ENCODE data around the gene WDR5.
"Not testable (repeated sequence)": the region's sequence is repeated elsewhere in the genome, so short reads cannot be mapped to it uniquely, and the experiment has no call there.

WDR5 gene

DNA sequence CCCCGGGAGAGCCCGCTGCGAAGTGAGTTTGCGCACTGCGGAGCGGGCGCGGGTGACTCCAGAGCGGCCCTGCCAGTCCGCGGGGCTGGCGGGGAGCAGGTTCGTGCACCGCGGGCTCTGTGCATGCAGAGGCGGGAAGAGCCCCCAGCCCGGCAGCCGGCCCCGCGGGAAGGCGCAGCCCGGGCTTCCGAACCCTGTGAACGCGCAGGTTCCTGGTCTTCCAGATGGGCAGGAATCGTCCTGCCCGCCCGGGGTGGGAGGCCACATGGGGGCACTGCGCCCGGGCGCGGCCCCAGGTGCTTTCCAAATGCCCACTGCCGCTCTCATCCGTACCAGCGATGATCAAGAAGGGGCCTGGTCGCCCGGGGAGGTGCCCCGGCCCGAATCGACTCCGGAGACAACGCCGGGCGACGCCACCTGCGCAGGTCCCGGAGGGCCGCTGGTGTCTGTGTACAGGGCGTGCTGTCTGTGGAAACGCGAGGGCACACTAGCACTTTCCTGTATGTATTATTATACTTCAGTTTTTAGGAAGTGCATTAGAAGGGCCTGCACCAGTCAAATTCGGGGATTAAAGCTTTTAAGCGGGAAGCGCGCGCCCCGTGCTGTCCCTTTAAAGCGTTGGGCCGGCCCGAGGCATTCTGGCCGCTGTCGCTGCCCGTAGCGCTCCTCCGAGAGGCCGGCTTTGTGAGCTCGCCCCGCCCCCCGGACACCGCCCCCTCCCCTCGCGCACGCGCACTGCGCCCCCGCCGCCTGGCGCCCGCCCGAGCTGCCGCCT is at the start of gene WDR5:
Gene WDR5, plus strand, starts transcription at position 740 of the 775 bp plus-strand sequence. CDS start 3,796 bp downstream, outside the sequence.
- DNase-seq (ENCODE audit: low read depth in 2 of 2), result peak; percentile 87 to 89

GRCh38 chr9:134088063-134088725 is 47.7 kb upstream of the WDR5 start:
- DNase-seq (ENCODE audit: low read depth in 2 of 2), result no peak

DNA sequence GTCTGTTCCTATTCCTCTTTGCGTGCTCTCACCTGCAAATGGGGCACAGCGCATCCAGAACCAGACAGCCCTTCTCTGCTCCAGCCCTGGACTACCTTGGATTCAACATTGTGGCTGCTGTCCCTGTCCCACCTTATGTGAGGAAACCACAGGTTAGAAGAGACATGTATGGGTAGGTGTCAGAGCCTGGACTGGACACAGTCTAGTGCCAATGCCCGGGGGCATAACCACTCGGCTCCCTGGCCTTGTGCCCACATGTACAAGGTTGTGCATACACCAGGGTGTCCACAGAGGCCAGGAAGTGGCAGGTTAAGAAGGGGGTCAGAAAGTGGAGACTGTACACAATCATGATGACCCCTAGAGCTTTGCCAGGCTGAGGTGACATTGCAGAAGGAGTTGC is 45.9 kb upstream of the WDR5 start:
- no peak for DNase-seq (ENCODE audit: low read depth in 2 of 2)

- peak; percentile 36 to 54 for DNase-seq (ENCODE audit: low read depth in 2 of 2)
These were observed 36.6 kb upstream of the WDR5 start for GRCh38 chr9:134099123-134099761.

DNA sequence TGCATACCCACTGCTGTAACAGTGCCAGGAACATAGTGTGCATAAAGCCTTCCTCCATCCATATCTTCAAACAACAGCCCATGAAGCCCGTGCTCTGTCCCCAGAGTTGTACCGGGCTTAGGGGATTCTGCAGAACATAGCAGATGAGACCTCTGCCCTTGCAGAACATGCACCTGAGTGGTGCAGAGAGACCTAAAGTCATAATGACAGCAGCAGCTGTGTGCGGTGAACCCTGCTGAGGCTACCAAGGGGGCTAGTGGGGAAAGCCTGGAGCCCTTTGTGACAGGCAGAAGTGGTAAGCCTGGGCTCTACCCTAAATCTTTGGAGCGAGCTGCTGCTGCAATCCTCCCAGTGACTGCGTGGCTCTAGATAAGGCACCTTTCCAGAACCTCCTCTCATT is 35.8 kb upstream of the WDR5 start:
- DNase-seq (ENCODE audit: low read depth in 2 of 2), result no peak

- not testable (repeated sequence) for DNase-seq (ENCODE audit: low read depth in 2 of 2)
These were observed 34.7 kb upstream of the WDR5 start for GRCh38 chr9:134101133-134101532.

GRCh38 chr9:134101623-134102149 is 34.2 kb upstream of the WDR5 start:
- DNase-seq (ENCODE audit: low read depth in 2 of 2), result no peak

GRCh38 chr9:134103391-134103998 is 32.4 kb upstream of the WDR5 start:
- DNase-seq (ENCODE audit: low read depth in 2 of 2), result no peak

DNA sequence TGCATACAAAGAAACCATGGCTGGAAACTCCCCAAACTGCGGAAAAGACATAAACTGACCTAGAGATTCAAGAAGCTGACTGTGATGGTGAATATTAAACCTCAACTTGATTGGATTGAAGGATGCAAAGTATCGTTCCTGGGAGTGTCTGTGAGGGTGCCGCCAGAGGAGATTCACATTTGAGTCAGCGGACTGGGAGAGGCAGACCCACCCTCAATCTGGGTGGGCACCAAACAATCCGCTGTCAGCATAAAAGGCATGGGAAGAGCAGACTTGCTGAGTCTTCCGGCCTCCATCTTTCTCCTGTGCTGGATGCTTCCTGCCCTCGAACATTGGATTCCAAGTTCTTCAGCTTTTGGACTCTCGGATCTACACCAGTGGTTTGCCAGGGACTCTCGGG is 24.8 kb upstream of the WDR5 start:
- no peak for DNase-seq (ENCODE audit: low read depth in 2 of 2)

GRCh38 chr9:134112561-134112960 is 23.3 kb upstream of the WDR5 start:
- DNase-seq (ENCODE audit: low read depth in 2 of 2), result no peak

- not testable (repeated sequence) for DNase-seq (ENCODE audit: low read depth in 2 of 2)
These were observed 16.9 kb upstream of the WDR5 start for GRCh38 chr9:134118972-134119371.

DNA sequence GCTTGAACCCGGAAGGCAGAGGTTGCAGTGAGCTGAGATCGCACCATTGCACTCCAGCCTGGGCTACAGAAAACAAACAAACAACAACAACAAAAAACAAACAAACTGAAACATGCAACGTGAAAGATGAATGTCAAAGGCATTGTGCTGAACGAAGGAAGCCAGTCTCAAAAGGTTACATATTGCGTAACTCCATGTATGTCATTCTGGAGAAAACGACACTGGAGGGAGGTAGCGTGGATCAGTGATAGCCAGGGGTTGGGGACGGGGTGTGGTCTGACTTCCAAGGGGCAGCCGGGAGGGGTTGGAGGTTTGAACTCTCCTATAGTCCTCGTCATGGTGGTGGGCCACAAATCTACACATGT is 12.1 kb upstream of the WDR5 start:
- DNase-seq (ENCODE audit: low read depth in 2 of 2), result no peak

DNA sequence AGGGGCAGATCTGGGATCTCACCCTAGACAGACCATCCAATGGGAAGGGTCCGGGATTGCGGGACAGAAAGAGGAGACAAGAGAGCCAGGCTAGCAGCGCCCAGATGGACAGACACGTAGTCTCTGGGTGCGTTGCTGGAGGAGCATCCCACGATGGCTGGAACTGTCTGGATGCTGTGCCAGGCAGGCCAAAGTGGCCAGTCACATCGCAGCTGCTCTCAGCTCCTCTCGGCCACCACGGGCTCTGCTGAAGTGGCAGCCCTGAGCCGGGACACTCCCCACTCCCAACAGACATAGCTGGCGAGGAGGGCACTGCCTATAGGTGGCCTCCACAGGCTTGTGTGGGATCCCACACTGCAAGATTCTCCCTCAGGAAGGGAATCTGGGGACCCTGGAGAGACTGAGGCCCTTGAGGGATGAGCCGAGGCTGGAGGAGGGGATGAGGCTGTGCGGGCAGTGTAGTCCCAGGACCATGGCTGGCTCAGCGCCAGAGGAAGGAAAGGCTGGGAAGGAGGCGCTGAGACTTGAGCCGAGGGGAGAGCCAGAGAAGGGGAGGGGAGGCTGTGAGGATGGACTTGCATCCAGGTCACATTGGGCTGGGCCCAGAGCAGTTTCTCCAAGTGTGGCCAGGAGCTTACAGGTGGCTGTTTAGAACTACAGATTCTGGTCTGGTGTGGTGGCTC is 10.3 kb upstream of the WDR5 start:
- DNase-seq (ENCODE audit: low read depth in 2 of 2), result no peak

DNA sequence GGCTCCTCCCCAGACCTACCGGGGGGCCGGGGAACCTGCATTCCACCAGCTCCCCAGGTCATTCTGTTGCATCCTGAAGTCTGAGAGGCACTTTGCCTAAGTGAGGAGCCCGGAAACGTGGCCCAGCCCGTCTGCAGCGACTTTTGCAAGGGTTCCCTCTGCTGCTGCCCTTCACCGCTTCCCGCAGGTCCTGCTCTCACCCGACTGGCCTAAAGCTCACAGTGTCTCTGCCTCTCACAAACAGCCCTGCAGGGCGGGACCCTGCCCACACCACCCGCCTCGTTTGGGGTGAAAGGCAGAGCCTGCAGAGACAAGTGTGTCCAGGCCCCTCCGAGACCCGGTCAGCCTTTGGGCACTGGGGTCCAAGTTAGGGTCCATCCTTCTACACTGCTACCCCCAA is 9.5 kb upstream of the WDR5 start:
- no peak for DNase-seq (ENCODE audit: low read depth in 2 of 2)

- no peak for DNase-seq (ENCODE audit: low read depth in 2 of 2)
These were observed 8.8 kb upstream of the WDR5 start for GRCh38 chr9:134127065-134127580.

GRCh38 chr9:134127616-134128015 is 8.3 kb upstream of the WDR5 start:
- DNase-seq (ENCODE audit: low read depth in 2 of 2), result no peak

- DNase-seq (ENCODE audit: low read depth in 2 of 2), result no peak
These were observed 6.9 kb upstream of the WDR5 start for GRCh38 chr9:134128727-134129679.

DNA sequence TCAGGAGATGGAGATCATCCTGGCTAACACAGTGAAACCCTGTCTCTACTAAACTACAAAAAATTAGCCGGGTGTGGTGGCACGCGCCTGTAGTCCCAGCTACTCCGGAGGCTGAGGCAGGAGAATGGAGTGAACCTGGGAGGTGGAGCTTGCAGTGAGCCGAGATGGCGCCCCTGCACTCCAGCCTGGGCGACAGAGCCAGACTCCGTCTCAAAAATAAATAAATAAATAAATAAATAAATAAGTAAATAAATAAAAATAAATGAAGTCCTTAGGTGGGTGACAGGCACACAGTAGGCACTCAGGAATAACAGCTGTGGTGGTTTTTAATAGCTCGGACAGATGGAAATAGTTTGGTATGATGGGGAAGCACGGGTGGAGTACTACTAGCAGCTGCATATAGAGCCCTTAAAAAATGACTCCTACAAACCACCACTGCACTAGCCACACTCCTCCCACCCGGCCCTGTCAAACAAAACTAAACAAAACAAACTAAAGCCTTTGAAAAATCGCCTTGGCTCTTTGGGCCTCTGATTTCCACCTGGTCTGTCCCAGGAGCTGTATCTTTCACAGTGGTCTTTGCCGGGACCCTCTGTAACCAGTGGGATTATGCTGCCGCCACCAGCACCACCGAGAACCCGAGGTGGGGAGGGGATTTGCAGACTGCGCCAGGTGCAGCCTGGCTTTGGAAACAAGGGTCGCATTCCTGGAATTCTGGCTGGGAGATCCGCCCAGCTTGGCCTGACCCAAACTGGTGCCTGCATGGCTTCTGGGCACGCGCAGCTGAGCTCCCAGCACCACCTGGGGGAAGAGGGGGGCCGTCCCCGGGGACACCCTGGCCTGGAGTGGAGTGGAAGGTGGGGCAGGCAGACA is 5.1 kb upstream of the WDR5 start:
- DNase-seq (ENCODE audit: low read depth in 2 of 2), result no peak

- no peak for DNase-seq (ENCODE audit: low read depth in 2 of 2)
These were observed 4.2 kb upstream of the WDR5 start for GRCh38 chr9:134131471-134132207.

All from stimulated activated CD4-positive, alpha-beta T cell treated with anti-CD3 and anti-CD28 coated beads, Interleukin-4, amount 100 ng/mL, for 48 hours (primary cell).